ENCODE data around the gene LGALS7. TPM values are rescaled to one million over a fixed set of nuclear protein-coding genes. Genes with fewer than 3 reads are reported as not detected.

The LGALS7 gene
- total RNA-seq, 1 experiment from 2014 or later, result 1.1 TPM

DNA sequence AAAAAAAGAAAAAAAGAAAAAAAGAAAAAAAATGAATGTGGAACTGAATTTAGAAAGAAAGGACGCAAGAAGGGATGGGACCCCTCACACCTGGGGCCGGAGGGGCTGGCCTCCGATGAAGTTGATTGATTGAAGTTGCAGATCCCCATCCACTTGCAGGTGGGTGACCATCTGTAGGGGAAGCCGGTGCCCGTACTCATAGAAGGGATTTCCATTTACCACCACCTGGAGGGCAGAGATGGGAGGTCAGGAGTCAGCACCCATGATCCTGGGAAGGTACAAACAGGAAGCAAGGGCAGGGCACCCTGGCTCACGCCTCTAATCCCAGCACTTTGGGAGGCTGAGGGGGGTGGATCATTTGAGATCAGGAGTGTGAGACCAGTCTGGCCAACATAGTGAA, 33.1 kb upstream of the LGALS7 start:
- ChIA-PET CTCF (no interaction called here), POLR2A (interaction anchor here (1.2 kb wide), 1 partner anchor 24 kb away, joined by 4 read pairs; no protein-coding TSS in a partner anchor)

DNA sequence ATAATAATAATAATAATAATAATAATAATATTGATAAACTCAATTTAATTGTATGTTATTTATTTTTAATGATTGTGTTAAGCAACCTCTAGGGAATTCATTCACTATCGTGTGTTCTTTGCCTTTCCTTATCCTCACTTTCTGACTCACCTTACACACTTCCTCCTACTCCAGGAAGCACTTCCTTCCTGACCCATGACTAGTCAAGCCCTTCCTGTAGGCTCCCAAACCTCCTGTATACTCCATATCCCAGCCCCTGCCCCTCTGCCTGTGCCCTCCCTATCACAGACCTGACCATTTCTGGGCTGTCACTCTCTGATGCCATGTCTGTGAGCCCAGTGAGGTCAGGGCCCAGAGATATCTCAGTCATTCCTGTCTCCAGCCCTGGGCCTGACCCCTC, 31.9 kb upstream of the LGALS7 start:
- ChIA-PET CTCF (interaction anchor here (1.3 kb wide), 1 partner anchor 33 kb away, joined by 3 read pairs; no protein-coding TSS in a partner anchor), POLR2A (interaction anchor here (1.0 kb wide), 1 partner anchor 27 kb away, joined by 3 read pairs; no protein-coding TSS in a partner anchor)
- Mint-ChIP-seq H3K4me3 (ENCODE audit: unreplicated experiment) (no peak overlapping the region), H3K9me3 (ENCODE audit: unreplicated experiment) (no peaks in the 10 kb centered on the region), H3K36me3 (ENCODE audit: insufficient read depth, unreplicated experiment) (no peaks in the 10 kb centered on the region), H3K27ac (ENCODE audit: low read depth, unreplicated experiment) (no peak overlapping the region), H3K27me3 (ENCODE audit: insufficient read depth, unreplicated experiment) (no peaks in the 10 kb centered on the region), H3K4me1 (ENCODE audit: insufficient read depth, unreplicated experiment) (peaks cover 5% of the 10 kb centered on the region)
- intact Hi-C loops (cut with micrococcal nuclease), result no loop called here
- DNase-seq (ENCODE audit: unreplicated experiment), result no peak
- TF ChIP-seq, protein P1, sequence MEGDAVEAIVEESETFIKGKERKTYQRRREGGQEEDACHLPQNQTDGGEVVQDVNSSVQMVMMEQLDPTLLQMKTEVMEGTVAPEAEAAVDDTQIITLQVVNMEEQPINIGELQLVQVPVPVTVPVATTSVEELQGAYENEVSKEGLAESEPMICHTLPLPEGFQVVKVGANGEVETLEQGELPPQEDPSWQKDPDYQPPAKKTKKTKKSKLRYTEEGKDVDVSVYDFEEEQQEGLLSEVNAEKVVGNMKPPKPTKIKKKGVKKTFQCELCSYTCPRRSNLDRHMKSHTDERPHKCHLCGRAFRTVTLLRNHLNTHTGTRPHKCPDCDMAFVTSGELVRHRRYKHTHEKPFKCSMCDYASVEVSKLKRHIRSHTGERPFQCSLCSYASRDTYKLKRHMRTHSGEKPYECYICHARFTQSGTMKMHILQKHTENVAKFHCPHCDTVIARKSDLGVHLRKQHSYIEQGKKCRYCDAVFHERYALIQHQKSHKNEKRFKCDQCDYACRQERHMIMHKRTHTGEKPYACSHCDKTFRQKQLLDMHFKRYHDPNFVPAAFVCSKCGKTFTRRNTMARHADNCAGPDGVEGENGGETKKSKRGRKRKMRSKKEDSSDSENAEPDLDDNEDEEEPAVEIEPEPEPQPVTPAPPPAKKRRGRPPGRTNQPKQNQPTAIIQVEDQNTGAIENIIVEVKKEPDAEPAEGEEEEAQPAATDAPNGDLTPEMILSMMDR (IDR thresholded peaks at IDR 0.05; ENCODE audit: unreplicated experiment), result no peak
- no TSS peak for BruUV-seq (replicated peaks)

More for the DNA sequence above, 33.1 kb upstream of the LGALS7 start:
- H3K36me3 Mint-ChIP-seq (ENCODE audit: insufficient read depth, unreplicated experiment), result no peaks in the 10 kb centered on the region
- no peaks in the 10 kb centered on the region for H3K27me3 Mint-ChIP-seq (ENCODE audit: insufficient read depth, unreplicated experiment)
- intact Hi-C loops (cut with micrococcal nuclease), result no loop called here
- H3K4me1 Mint-ChIP-seq (ENCODE audit: insufficient read depth, unreplicated experiment), result peaks cover 5% of the 10 kb centered on the region
- no peak overlapping the region for H3K4me3 Mint-ChIP-seq (ENCODE audit: unreplicated experiment)
- no peak overlapping the region for H3K27ac Mint-ChIP-seq (ENCODE audit: low read depth, unreplicated experiment)
- DNase-seq (ENCODE audit: unreplicated experiment), result no peak
- TF ChIP-seq, protein P1 (IDR thresholded peaks at IDR 0.05; ENCODE audit: unreplicated experiment), result no peak
- no TSS peak for BruUV-seq (replicated peaks)
- H3K9me3 Mint-ChIP-seq (ENCODE audit: unreplicated experiment), result no peaks in the 10 kb centered on the region

DNA sequence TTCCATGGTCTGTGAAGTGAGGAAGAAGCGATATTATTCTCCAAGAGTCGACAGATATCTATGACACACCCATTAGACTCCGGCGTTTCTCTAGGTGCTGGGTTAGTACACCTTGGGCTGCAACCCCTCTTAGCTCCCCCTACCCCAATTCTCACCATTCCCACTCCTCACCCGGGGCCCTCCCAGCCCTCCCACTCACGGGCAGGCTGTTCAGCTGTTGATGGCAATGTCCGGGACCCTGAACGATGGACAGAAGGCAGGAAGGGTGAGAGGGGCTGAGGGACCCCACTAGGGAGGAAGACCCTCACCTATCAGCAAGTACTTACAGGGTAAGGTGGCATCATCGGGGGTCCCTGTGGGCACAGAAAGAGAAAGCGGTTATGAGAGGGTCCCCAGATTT, 30.2 kb upstream of the LGALS7 start:
- Mint-ChIP-seq H3K4me1 (ENCODE audit: insufficient read depth, unreplicated experiment) (peaks cover 11% of the 10 kb centered on the region), H3K27me3 (ENCODE audit: insufficient read depth, unreplicated experiment) (no peaks in the 10 kb centered on the region), H3K27ac (ENCODE audit: low read depth, unreplicated experiment) (no peak overlapping the region), H3K36me3 (ENCODE audit: insufficient read depth, unreplicated experiment) (no peaks in the 10 kb centered on the region), H3K9me3 (ENCODE audit: unreplicated experiment) (no peaks in the 10 kb centered on the region), H3K4me3 (ENCODE audit: unreplicated experiment) (no peak overlapping the region)
- intact Hi-C loops (cut with micrococcal nuclease), result no loop called here
- CTCF ChIA-PET, result no interaction called here
- POLR2A ChIA-PET, result no interaction called here
- DNase-seq (ENCODE audit: unreplicated experiment), result no peak
- no TSS peak for BruUV-seq (replicated peaks)
- TF ChIP-seq, protein P1 (IDR thresholded peaks at IDR 0.05; ENCODE audit: unreplicated experiment), result no peak

DNA sequence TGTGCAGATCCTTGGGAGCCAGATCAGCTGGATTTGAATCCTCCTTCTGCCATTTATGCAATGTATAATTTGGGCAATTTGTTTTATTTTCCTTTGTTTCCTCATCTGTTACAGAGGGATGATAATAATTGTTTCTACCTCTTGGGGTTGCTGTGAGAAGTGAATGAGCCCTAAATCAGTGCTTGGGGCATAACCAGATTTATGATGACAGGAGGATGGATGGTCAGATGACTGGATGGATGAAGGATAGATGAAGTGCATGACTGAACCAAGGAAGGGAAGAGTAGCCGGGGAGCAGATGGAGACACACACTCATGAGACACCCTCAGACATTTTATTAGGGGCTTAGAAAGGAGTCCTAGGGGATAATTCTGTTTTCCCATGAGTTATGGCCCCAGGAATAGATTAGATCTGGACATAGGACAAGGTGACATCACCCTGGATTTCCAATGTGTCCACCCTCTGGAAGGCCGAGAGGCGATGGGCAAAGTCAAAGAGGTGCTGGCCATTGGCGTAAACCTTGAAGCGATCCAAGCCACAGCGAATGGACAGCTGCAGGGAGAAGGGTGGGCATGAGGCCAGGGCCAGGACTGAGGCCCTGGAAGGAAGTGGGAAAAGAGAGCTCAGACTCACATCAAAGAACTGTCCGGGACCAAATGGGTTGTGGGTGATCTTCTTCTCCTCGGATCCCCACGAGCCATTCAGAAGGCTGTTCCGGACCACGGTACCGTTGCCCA, 28.2 kb upstream of the LGALS7 start:
- TF ChIP-seq, protein P1 (IDR thresholded peaks at IDR 0.05; ENCODE audit: unreplicated experiment), result no peak
- ChIA-PET POLR2A (interaction anchor here (0.6 kb wide), 1 partner anchor 68 kb away, joined by 3 read pairs; no protein-coding TSS in a partner anchor), CTCF (interaction anchor here (0.6 kb wide), 1 partner anchor 399 kb away, joined by 5 read pairs; the partner anchor contains the start of gene FAM98C)
- Mint-ChIP-seq H3K4me1 (ENCODE audit: insufficient read depth, unreplicated experiment) (peaks cover 11% of the 10 kb centered on the region), H3K4me3 (ENCODE audit: unreplicated experiment) (no peak overlapping the region), H3K27ac (ENCODE audit: low read depth, unreplicated experiment) (no peak overlapping the region), H3K9me3 (ENCODE audit: unreplicated experiment) (no peaks in the 10 kb centered on the region), H3K27me3 (ENCODE audit: insufficient read depth, unreplicated experiment) (no peaks in the 10 kb centered on the region), H3K36me3 (ENCODE audit: insufficient read depth, unreplicated experiment) (no peaks in the 10 kb centered on the region)
- intact Hi-C loops (cut with micrococcal nuclease), result no loop called here
- BruUV-seq (replicated peaks), result no TSS peak
- no peak for DNase-seq (ENCODE audit: unreplicated experiment)
